Measurements from ENCODE around the gene GPR156. TPM values are rescaled to one million over a fixed set of nuclear protein-coding genes. Genes with fewer than 3 reads are reported as not detected.

Gene GPR156
- total and polyA plus RNA-seq, 2 donors (not counting 3 experiments of a cell fraction or from before 2014, with no cell fraction given): 0.14 to 0.27 TPM

DNA sequence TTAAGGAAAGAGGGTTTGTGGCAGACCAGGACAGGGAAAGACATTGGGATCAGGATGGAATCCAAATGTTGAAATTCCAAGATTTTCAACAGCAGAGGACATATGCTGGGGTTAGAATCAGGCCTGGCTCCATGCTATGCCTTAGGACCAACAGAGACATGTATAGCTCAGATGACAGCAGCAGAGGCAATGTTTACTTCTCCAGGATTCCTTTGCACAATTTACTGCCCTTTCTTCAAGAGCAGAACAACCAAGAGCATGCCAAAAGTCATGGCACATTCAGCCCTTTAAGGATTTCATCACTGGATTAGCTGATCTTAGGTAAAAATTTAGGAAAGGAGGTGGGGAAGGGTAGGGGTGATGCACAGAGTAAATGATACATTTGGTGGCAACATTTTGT is 121.2 kb downstream of the GPR156 start:
- dilution Hi-C loops (cut with MboI; ENCODE audit: extremely low pct_ligation_motif_present, low sequenced_read_pairs): no loop called here
- CTCF ChIA-PET: interaction anchor here (0.6 to 1.8 kb wide), 3 partner anchors 9 to 16 kb away, joined by 3 to 6 read pairs (median 3); no protein-coding TSS in a partner anchor
- no peak overlapping the region for H3K27ac ChIP-seq (ENCODE audit: insufficient read depth, low read depth, low read length)

More for the DNA sequence above, 121.2 kb downstream of the GPR156 start:
- BruUV-seq (replicated peaks): no TSS peak
- Histone ChIP-seq H3K9me1 (replicated peaks; ENCODE audit: control insufficient read depth, extremely low read depth, insufficient read depth, low read length) (no peaks in the 10 kb centered on the region), H2AFZ (ENCODE audit: low read depth, low read length) (no peak overlapping the region), H3K4me1 (ENCODE audit: control insufficient read depth, extremely low read depth, insufficient read depth, low read length) (no peaks in the 10 kb centered on the region), H3K4me2 (ENCODE audit: insufficient read depth, low read length) (no peak overlapping the region), H3K36me3 (ENCODE audit: control insufficient read depth in 2 of 2, extremely low read depth in 1 of 2, insufficient read depth in 2 of 2, low read length in 2 of 2) (no peaks in the 10 kb centered on the region), H3K27me3 (ENCODE audit: control insufficient read depth in 2 of 2, insufficient read depth in 2 of 2, low read length in 2 of 2) (peaks cover 2 to 3% of the 10 kb centered on the region in 2 experiments), H4K20me1 (replicated peaks; ENCODE audit: control insufficient read depth, extremely low read depth, insufficient read depth, low read length) (no peaks in the 10 kb centered on the region), H3K9ac (replicated peaks; ENCODE audit: extremely low read depth, insufficient read depth, low read length) (no peak overlapping the region), H3K79me2 (ENCODE audit: control insufficient read depth, insufficient read depth, low read length) (no peaks in the 10 kb centered on the region), H3K9me3 (replicated peaks; ENCODE audit: control insufficient read depth, insufficient read depth, low read length) (no peaks in the 10 kb centered on the region), H3K4me3 (replicated peaks in 1 of 3; ENCODE audit: insufficient read depth in 1 of 3, low read depth in 1 of 3, low read length in 3 of 3) (no peak overlapping the region)
- DNase-seq (ENCODE audit: low read depth, low spot score): no peak
- intact Hi-C loops (cut with micrococcal nuclease): no loop called here
- TF ChIP-seq JUN (IDR thresholded peaks at IDR 0.05; ENCODE audit: borderline replicate concordance, insufficient read depth, insufficient read length, low read depth) (no peak), GATA2 (IDR thresholded peaks at IDR 0.05; ENCODE audit: insufficient read depth, insufficient read length, low read depth, low read length) (no peak), EZH2 (IDR thresholded peaks at IDR 0.05; ENCODE audit: borderline replicate concordance, low read depth, low read length, severe bottlenecking) (no peak), FOS (IDR thresholded peaks at IDR 0.05; ENCODE audit: borderline replicate concordance, insufficient read depth, low read length) (no peak), POLR2A (IDR thresholded peaks at IDR 0.05; ENCODE audit: low read depth, low read length) (no peak), POLR2AphosphoS5 (IDR thresholded peaks at IDR 0.05; ENCODE audit: insufficient read depth, low read depth, low read length) (no peak), MYC (IDR thresholded peaks at IDR 0.05; ENCODE audit: low read depth, low read length) (no peak)
- TF ChIP-seq, protein P1, sequence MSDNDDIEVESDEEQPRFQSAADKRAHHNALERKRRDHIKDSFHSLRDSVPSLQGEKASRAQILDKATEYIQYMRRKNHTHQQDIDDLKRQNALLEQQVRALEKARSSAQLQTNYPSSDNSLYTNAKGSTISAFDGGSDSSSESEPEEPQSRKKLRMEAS (IDR thresholded peaks at IDR 0.05; ENCODE audit: insufficient read depth, insufficient read length): no peak
- TF ChIP-seq, protein P2, sequence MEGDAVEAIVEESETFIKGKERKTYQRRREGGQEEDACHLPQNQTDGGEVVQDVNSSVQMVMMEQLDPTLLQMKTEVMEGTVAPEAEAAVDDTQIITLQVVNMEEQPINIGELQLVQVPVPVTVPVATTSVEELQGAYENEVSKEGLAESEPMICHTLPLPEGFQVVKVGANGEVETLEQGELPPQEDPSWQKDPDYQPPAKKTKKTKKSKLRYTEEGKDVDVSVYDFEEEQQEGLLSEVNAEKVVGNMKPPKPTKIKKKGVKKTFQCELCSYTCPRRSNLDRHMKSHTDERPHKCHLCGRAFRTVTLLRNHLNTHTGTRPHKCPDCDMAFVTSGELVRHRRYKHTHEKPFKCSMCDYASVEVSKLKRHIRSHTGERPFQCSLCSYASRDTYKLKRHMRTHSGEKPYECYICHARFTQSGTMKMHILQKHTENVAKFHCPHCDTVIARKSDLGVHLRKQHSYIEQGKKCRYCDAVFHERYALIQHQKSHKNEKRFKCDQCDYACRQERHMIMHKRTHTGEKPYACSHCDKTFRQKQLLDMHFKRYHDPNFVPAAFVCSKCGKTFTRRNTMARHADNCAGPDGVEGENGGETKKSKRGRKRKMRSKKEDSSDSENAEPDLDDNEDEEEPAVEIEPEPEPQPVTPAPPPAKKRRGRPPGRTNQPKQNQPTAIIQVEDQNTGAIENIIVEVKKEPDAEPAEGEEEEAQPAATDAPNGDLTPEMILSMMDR (IDR thresholded peaks at IDR 0.05; ENCODE audit: extremely low read depth in 1 of 2, insufficient read depth in 1 of 2, low read depth in 1 of 2, low read length in 2 of 2): no peak
- POLR2A ChIA-PET: no interaction called here
- no peak for FAIRE-seq

Measured in endothelial cell of umbilical vein (primary cell).